ENCODE data around the gene RAD51AP2.

The RAD51AP2 gene

DNA sequence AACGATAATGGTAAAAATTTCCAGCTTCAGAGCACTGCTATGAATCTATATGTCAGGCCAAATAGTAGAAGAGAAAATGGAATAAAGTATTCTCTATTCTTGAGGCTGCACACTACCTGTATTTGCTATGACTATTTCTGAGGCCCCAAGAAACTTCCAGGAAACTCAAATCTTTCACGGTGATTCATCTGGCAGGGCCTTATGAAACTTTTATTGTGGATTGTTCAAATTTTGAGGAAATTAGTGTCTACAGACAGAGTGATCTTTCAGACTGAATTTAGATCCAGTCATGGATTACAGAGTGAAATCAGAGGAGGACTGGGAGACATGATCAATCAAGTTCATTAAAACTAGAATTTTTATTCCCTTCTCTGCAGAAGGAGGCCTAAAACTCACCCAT, 18.2 kb upstream of the RAD51AP2 start:
- Histone ChIP-seq H3K9ac (ENCODE audit: insufficient read length, low read depth) (no peak overlapping the region), H3K27me3 (ENCODE audit: insufficient read depth, insufficient read length) (peaks cover 30% of the 10 kb centered on the region), H3K4me1 (ENCODE audit: insufficient read depth, insufficient read length) (no peaks in the 10 kb centered on the region), H3K36me3 (ENCODE audit: insufficient read depth, insufficient read length, low read length) (no peaks in the 10 kb centered on the region), H3K9me3 (ENCODE audit: insufficient read depth, low read length) (no peaks in the 10 kb centered on the region), H3K4me3 (ENCODE audit: insufficient read length, low read depth) (no peak overlapping the region)
- TF ChIP-seq ZNF274 (IDR thresholded peaks at IDR 0.05; ENCODE audit: low read depth, low read length) (no peak), SUZ12 (IDR thresholded peaks at IDR 0.05; ENCODE audit: extremely low read depth, insufficient read depth, insufficient read length) (no peak), YY1 (IDR thresholded peaks at IDR 0.05; ENCODE audit: insufficient read depth, insufficient read length) (no peak)
- no peak for DNase-seq (ENCODE audit: low read depth, low spot score)

DNA sequence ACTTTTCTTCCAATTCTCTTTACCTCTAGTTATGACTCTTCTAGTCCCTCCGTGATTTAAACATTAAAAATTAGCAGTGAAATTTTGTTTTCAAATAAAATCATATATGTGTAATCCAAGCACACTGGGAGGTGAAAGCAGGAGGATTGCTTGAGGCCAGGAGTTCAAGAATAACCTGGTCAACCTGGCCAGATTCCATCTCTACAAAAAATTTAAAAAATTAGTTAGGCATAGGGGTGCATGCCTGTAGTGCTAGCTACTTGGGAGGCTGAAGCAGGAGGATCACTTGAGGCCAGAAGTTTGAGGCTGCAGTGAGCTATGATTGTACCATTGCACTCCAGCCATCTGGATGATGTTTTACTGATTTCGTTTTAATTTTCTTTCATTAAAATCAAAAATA, 15.3 kb upstream of the RAD51AP2 start:
- Histone ChIP-seq H3K9ac (ENCODE audit: insufficient read length, low read depth) (no peak overlapping the region), H3K27me3 (ENCODE audit: insufficient read depth, insufficient read length) (peaks cover 20% of the 10 kb centered on the region), H3K4me1 (ENCODE audit: insufficient read depth, insufficient read length) (no peaks in the 10 kb centered on the region), H3K4me3 (ENCODE audit: insufficient read length, low read depth) (no peak overlapping the region), H3K9me3 (ENCODE audit: insufficient read depth, low read length) (no peaks in the 10 kb centered on the region), H3K36me3 (ENCODE audit: insufficient read depth, insufficient read length, low read length) (no peaks in the 10 kb centered on the region)
- TF ChIP-seq SUZ12 (IDR thresholded peaks at IDR 0.05; ENCODE audit: extremely low read depth, insufficient read depth, insufficient read length) (no peak), YY1 (IDR thresholded peaks at IDR 0.05; ENCODE audit: insufficient read depth, insufficient read length) (no peak), ZNF274 (IDR thresholded peaks at IDR 0.05; ENCODE audit: low read depth, low read length) (no peak)
- no peak for DNase-seq (ENCODE audit: low read depth, low spot score)

DNA sequence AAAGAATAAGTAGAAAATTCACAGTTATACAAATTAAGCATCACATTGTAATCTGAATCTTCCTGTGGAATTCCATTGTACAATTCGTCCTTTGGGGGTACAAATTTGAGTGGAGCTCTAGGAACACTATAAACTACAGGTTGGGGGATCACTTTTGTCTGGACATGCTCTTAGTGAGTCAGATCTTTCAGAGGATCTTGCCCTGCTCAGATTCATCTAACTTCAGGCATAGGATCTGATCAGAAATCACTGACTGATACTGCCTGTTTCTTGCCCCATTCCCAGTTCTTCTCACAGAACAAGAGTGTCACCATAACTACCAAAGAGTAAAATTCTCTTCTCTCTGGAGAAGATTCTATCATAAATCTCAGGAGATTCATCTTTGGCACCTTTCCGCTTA, 11.5 kb upstream of the RAD51AP2 start:
- Histone ChIP-seq H3K36me3 (ENCODE audit: insufficient read depth, insufficient read length, low read length) (no peaks in the 10 kb centered on the region), H3K9ac (ENCODE audit: insufficient read length, low read depth) (no peak overlapping the region), H3K4me3 (ENCODE audit: insufficient read length, low read depth) (no peak overlapping the region), H3K27me3 (ENCODE audit: insufficient read depth, insufficient read length) (no peaks in the 10 kb centered on the region), H3K9me3 (ENCODE audit: insufficient read depth, low read length) (no peaks in the 10 kb centered on the region), H3K4me1 (ENCODE audit: insufficient read depth, insufficient read length) (no peaks in the 10 kb centered on the region)
- TF ChIP-seq ZNF274 (IDR thresholded peaks at IDR 0.05; ENCODE audit: low read depth, low read length) = no peak
- TF ChIP-seq SUZ12 (IDR thresholded peaks at IDR 0.05; ENCODE audit: extremely low read depth, insufficient read depth, insufficient read length) = no peak
- TF ChIP-seq YY1 (IDR thresholded peaks at IDR 0.05; ENCODE audit: insufficient read depth, insufficient read length) = no peak
- DNase-seq (ENCODE audit: low read depth, low spot score) = no peak

DNA sequence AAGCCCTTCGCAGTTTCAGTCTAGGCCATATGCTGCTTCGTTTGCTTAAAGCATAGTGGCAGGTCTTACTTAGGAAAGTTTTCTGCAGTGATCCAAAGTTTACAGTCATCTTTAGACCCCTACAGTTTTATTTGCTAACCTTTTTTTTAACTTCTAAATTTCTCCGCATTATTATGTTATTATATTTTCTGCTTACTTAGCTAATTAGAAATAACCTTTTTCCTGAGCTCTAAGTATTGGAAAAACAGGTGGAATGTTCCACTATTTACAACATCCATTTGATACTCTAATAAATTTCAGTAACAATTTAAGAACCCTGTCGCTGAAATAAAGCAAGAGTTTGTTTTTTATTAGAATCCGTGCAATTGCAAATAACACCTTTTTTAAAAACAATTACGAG, 4.1 kb upstream of the RAD51AP2 start:
- DNase-seq (ENCODE audit: low read depth, low spot score) = no peak
- no peaks in the 10 kb centered on the region for H3K9me3 ChIP-seq (ENCODE audit: insufficient read depth, low read length)
- no peak overlapping the region for H3K9ac ChIP-seq (ENCODE audit: insufficient read length, low read depth)
- no peaks in the 10 kb centered on the region for H3K36me3 ChIP-seq (ENCODE audit: insufficient read depth, insufficient read length, low read length)
- no peaks in the 10 kb centered on the region for H3K27me3 ChIP-seq (ENCODE audit: insufficient read depth, insufficient read length)
- TF ChIP-seq SUZ12 (IDR thresholded peaks at IDR 0.05; ENCODE audit: extremely low read depth, insufficient read depth, insufficient read length) = no peak
- no peak for TF ChIP-seq YY1 (IDR thresholded peaks at IDR 0.05; ENCODE audit: insufficient read depth, insufficient read length)
- no peak for TF ChIP-seq ZNF274 (IDR thresholded peaks at IDR 0.05; ENCODE audit: low read depth, low read length)
- no peaks in the 10 kb centered on the region for H3K4me1 ChIP-seq (ENCODE audit: insufficient read depth, insufficient read length)
- H3K4me3 ChIP-seq (ENCODE audit: insufficient read length, low read depth) = no peak overlapping the region

DNA sequence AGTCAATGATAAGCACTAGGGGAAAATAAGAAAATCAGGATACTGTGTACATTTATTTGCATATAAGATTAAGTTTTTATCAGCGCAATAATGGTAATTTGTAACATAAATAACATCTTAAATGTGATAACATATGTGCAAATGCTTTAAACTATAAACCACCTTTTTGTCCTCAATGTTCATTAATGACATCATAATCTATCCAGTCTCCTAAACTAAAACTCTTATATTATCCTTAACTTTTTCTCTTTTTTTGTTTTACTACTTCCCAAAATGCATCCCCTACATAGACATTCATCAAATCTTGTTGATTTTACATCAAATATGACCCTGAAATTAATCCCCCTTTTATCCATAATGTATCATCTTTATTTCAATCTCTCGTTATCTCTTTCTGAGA, 3.4 kb upstream of the RAD51AP2 start:
- no peak overlapping the region for H3K9ac ChIP-seq (ENCODE audit: insufficient read length, low read depth)
- DNase-seq (ENCODE audit: low read depth, low spot score) = no peak
- no peaks in the 10 kb centered on the region for H3K9me3 ChIP-seq (ENCODE audit: insufficient read depth, low read length)
- H3K27me3 ChIP-seq (ENCODE audit: insufficient read depth, insufficient read length) = no peaks in the 10 kb centered on the region
- H3K4me3 ChIP-seq (ENCODE audit: insufficient read length, low read depth) = no peak overlapping the region
- H3K4me1 ChIP-seq (ENCODE audit: insufficient read depth, insufficient read length) = no peaks in the 10 kb centered on the region
- TF ChIP-seq SUZ12 (IDR thresholded peaks at IDR 0.05; ENCODE audit: extremely low read depth, insufficient read depth, insufficient read length) = no peak
- no peak for TF ChIP-seq ZNF274 (IDR thresholded peaks at IDR 0.05; ENCODE audit: low read depth, low read length)
- no peak for TF ChIP-seq YY1 (IDR thresholded peaks at IDR 0.05; ENCODE audit: insufficient read depth, insufficient read length)
- no peaks in the 10 kb centered on the region for H3K36me3 ChIP-seq (ENCODE audit: insufficient read depth, insufficient read length, low read length)

DNA sequence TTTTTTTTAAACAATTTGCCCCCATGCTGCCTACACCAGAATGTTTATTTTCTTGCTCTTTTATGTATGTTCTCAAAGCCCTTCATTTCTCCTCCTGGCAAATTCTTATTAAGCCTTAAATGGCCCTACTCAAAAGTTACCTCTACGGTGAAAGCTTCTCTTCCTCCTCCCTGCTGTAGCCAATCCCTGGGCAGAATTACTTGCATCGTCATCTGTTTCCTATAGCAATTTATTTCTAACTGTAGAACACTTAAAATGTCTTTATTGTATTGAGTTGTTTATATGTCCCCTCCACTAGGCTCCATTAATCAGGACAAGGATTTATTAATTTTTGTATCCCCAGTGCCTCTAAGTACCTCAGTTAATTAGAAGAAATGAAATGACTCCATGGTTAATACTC, 2.5 kb upstream of the RAD51AP2 start:
- no peak for DNase-seq (ENCODE audit: low read depth, low spot score)
- Histone ChIP-seq H3K27me3 (ENCODE audit: insufficient read depth, insufficient read length) (no peaks in the 10 kb centered on the region), H3K9ac (ENCODE audit: insufficient read length, low read depth) (no peak overlapping the region), H3K4me3 (ENCODE audit: insufficient read length, low read depth) (no peak overlapping the region), H3K9me3 (ENCODE audit: insufficient read depth, low read length) (no peaks in the 10 kb centered on the region), H3K4me1 (ENCODE audit: insufficient read depth, insufficient read length) (no peaks in the 10 kb centered on the region), H3K36me3 (ENCODE audit: insufficient read depth, insufficient read length, low read length) (no peaks in the 10 kb centered on the region)
- TF ChIP-seq ZNF274 (IDR thresholded peaks at IDR 0.05; ENCODE audit: low read depth, low read length) (no peak), YY1 (IDR thresholded peaks at IDR 0.05; ENCODE audit: insufficient read depth, insufficient read length) (no peak), SUZ12 (IDR thresholded peaks at IDR 0.05; ENCODE audit: extremely low read depth, insufficient read depth, insufficient read length) (no peak)

DNA sequence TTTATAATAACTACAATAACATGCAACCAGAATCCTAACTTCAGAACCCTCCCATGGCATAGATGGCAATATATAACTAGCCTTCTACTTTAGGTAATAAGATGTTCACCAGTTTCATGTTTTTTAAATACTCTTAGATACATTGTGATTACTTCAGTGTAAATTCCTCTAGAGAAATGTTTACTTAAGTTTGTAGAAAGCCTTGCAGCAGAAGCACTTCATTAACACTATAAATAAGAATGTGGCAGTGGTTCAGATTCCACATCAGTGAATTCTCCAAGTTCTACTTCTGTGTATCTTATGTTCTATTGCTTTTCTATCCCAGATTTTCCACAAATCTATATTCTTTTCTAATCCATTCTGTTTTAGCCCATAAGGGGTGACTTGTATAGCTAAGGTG, 1.2 kb upstream of the RAD51AP2 start:
- Histone ChIP-seq H3K36me3 (ENCODE audit: insufficient read depth, insufficient read length, low read length) (no peaks in the 10 kb centered on the region), H3K4me1 (ENCODE audit: insufficient read depth, insufficient read length) (no peaks in the 10 kb centered on the region), H3K9ac (ENCODE audit: insufficient read length, low read depth) (no peak overlapping the region), H3K4me3 (ENCODE audit: insufficient read length, low read depth) (no peak overlapping the region), H3K9me3 (ENCODE audit: insufficient read depth, low read length) (no peaks in the 10 kb centered on the region), H3K27me3 (ENCODE audit: insufficient read depth, insufficient read length) (no peaks in the 10 kb centered on the region)
- DNase-seq (ENCODE audit: low read depth, low spot score) = no peak
- no peak for TF ChIP-seq YY1 (IDR thresholded peaks at IDR 0.05; ENCODE audit: insufficient read depth, insufficient read length)
